HG03378 (cell line): ENCODE measurements around the gene EML1.

Source experiments
- ATAC-seq: cut with Tn5 transposase; IDR thresholded peaks from one replicate; pipeline ENCODE4 v1.9.1; 2021; ENCODE audit warnings: mild to moderate bottlenecking, moderate library complexity; ENCODE audit not compliant: unreplicated experiment

The EML1 gene

DNA sequence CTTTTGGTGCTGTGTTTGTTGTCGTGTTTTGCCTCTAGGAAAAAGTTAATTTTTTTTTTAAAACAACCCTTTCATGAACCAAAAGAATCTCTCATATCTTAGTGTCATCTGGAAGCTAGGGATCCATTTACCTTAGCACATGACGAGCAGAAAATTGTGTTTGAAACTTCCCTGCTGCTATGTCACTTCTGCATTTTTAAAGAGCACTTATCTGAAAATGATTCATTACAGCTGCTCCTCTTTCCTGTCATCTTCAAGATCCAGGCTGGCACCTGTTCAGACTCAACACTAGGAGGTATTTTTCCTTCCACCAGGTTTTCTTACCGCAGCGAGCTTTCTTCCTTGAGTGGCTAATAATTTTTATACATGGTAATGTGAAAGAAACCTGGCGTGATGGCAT lies 67.0 kb downstream of the EML1 start:
- no peak for ATAC-seq

- no peak for ATAC-seq
Observed at GRCh38 chr14:99862136-99862535, 68.9 kb downstream of the EML1 start.

DNA sequence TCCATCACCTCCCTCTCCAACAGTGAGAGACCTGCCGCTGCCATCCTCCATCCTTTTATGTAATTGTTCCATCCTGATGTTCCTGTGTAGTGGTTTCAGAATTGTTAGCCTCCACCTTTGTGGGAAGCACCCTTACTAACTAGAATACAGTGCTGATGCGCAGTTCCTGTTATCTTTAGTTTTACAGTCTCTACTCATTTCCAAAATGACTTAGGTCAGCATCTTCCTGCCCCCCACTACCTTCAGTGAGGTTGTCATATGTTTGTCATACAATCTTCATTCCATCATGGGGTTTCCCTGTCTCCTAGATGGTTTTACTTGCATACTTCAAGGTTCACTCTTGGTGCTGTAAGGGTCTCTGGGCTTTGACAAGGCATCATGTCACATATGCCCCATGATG lies 69.8 kb downstream of the EML1 start:
- ATAC-seq, result no peak

GRCh38 chr14:99865408-99865807 lies 72.2 kb downstream of the EML1 start:
- no peak for ATAC-seq

DNA sequence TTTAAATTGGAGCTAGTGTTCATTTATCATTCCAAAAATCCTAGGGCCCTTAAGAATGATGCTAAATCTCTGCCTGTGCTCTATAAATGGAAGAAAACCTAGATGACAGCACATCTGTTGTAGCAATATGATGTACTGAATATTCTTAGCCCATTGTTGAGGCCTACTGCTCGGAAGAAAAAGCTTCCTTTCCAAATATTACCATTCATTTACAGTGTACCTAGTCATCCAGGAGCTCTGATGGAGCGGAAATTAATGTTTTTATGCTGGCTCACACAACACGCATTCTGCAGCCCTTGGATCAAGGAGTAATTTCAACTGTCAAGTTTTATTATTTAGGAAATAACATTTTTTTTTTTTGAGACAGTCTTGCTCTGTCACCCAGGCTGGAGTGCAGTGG lies 77.4 kb downstream of the EML1 start:
- ATAC-seq, result no peak

- ATAC-seq, result no peak
Observed at GRCh38 chr14:99871771-99872170, 78.6 kb downstream of the EML1 start.

DNA sequence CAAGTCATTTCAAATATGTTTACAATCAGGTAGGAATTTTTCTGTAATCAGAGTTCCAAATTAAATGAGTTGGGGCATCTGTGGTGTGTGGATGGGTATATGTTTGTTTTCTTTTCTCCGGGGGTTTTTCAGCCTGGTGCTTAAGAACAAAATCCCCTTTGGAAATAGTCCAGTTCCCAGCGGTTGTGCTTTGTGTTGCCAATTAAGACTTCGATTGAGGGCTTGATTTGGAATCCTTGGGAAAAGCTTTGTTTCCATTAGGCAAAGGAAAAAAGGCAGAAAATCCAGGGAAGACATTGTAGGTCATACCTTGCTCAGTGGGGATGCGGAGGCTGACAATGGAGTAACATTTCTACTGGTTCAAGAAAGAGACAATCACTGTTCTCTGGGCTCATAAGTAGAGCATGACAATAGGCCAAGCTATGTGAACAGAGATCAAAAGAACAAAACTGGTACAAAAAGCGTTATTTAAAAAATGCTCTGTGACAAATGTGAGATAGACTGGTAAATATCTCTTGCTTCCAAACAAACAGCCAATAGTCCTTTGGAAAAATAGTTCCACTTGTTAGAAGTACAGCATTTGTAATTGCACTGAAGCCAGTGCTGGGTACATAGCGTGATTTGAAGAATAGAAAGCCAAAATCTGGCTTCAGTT lies 79.7 kb downstream of the EML1 start:
- ATAC-seq, result no peak

- no peak for ATAC-seq
Observed at GRCh38 chr14:99873653-99874052, 80.4 kb downstream of the EML1 start.

GRCh38 chr14:99874306-99874705 lies 81.1 kb downstream of the EML1 start:
- ATAC-seq, result no peak

DNA sequence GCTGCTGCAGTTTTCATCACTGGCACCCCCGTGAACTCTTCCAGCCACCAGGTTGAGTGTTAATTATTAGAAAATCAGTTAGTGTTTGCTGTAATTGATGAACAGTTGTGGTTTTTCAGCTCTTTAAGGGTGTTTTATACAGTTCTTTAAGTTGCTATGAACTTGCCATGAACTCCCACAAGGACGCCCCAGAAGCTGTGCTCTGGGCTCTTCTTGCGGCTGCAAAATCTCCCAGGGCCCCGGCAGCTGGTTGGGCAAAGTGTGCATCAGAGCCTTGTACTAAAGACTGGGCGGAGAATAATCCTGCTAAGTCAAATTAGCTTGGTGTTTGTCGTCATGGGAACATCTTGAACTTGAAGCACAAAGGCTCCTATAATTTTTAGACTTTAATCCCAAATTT lies 82.2 kb downstream of the EML1 start:
- no peak for ATAC-seq

- no peak for ATAC-seq
Observed at GRCh38 chr14:99875836-99876235, 82.6 kb downstream of the EML1 start.

GRCh38 chr14:99876406-99876805 lies 83.2 kb downstream of the EML1 start:
- no peak for ATAC-seq

GRCh38 chr14:99878563-99878962 lies 85.3 kb downstream of the EML1 start:
- no peak for ATAC-seq

DNA sequence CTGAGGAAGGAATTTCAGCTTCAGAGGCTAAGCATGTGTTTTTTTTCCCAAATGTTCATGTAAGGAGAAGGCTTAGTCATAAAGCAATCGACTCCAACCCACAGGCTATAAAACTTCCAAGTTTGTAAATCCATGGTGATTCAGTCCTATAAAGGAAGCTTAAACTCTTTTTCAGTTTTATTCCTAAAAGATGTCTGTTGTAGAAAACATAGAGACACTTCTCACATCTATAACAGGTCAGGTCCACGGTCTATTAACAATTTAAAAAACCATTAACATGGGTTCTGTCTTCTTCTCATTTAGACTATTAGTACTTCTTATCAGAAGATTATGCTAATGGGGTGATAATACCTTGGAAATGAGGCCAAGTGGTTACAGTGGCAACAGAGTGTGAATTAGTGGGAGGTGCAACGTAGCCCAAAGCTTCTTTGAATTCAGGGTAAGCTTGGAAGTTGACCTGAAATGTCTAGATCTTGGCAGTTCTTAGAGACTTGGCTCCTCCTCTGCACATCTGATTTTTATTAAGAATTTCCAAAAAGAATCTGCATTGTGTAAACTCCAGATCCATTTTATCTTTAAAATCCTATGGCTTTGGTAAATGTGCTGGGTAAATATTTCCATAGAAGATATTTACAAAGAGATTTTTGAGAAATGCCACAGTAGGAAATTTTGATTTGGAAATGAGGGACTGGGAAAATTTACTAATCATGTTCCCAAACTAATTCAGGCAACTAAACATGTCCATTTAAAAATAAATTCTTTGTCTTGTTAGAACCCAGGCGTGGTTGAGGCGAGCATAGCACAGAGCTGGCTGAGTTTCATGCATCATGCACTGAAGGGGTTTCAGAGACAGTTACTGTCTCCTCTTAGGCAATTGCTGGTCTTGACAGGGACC lies 86.4 kb downstream of the EML1 start:
- no peak for ATAC-seq

DNA sequence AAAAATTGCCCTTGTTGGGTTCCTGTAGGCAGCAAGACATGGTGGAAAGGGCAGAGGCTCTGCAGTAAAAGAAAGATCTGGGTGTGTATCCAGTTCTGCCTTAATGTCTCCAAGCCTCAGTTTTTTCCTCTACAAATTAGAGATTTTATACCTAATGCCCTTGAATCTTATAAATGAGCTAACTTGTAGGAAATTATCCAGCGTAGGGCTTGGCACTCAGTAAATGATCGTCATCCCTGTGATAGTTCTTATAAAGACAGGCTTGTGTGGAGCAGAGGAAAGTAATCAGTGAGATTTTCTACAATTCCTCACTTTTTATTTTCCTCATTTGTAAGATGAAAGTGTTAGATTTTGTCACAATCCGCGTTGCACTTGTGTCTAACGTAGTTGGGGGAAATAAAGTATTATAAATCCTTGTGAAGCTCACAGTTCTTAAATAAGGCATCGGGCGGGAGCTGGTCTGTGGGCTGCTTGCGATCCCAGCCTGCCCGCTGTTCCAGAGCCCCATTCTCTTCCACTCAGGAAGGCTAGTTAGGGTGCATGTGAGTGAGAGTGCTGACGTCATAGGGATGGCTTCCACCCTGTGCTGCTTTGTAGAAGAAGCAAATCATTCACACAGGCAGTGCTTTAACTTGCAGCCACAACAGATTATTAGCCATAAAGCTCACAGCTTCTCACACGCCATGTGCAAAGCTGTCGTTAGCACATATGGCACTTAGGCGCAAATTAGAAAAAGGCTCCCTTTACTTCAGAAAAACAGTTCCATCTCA lies 87.6 kb downstream of the EML1 start:
- no peak for ATAC-seq

DNA sequence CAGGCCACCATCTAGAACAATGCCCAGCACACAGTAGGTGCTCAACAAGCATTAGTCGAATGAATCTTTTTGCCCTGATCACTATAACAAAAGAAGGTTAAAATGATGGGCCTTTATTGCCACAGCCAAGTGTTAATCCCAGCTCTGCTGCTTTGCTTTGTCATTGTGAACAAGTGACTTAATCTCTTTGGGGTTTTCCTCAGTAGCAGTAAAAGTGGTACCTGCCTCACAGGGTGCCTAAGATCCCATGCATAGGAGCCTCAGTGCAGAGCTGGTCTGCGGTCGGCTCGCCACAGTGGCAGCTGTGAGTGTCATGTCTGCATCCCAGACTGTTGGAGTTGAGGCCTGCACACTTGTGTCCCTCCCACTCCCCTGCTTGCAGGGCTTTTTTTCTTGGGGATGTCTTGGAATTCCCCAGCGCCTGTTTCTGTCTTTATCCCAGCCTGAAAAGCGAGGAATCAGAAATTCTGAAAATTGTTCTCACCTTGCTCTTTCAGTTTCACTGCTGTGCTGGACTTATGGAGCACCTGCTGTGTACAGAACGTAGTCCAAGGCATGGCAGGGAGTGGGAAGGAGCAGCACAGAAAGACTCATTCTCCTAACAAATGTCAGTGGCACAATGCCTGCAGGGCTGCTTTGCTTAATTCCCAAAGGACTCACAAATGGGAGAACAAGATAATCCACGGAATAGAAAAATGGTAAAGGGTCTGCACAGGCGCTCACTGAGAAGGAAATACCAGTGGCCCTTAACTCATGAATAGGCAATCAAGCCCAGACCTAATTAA lies 90.8 kb downstream of the EML1 start:
- no peak for ATAC-seq

GRCh38 chr14:99884834-99885648 lies 91.8 kb downstream of the EML1 start:
- peak; percentile 78 for ATAC-seq

DNA sequence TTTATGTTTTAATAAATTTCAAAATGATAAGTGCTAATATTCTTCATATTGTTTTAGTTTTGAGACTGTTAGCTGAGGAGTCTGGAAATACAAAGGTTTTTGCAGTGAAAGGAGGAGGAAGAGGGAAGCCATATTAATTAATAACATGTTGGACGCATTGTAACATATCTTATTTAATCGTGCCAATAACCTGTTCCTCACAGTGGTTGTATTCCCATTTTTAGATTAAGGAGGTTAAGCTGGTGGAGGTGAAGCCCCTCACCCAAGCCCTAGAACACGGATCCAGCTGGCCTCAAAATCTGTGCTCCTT lies 92.4 kb downstream of the EML1 start:
- ATAC-seq, result no peak

DNA sequence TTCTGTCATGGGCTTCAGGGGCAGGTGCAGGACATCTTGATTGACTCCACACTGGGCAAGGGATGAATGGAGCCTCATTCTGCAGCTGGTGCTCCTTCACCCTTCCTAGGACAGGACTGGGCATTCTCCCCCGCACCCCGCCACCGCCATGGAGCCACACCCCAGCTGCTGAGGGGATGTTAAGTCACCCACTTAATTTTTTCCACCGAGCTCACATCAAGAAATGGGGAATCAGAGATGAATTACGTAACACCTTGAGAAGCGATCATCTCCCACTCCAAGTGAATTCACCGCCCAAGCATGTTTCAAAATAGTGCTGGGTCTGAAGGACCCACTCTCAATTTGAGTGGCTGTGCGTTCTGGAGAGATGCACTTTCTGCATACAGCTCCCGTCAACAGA lies 94.2 kb downstream of the EML1 start:
- no peak for ATAC-seq

- no peak for ATAC-seq
Observed at GRCh38 chr14:99888149-99888548, 94.9 kb downstream of the EML1 start.
